Skeletal muscle tissue (tissue), 4 donors: Measurements from ENCODE around the gene ACAN. TPM values are rescaled to one million over a fixed set of nuclear protein-coding genes. Genes with fewer than 3 reads are reported as not detected.

Experiments used
- H3K27ac ChIP-seq: one replicate; pipeline ENCODE4 v1.7.0; 2013; ENCODE audit warnings: mild to moderate bottlenecking, low read depth, low read length, inconsistent platforms
- H3K27me3 ChIP-seq, 3 donors: one replicate each; pipeline ENCODE4 v1.7.0; 2013; ENCODE audit warnings: low read length in 3 of 3; ENCODE audit not compliant: control insufficient read depth in 3 of 3, insufficient read depth in 3 of 3
- H3K36me3 ChIP-seq, 3 donors: one replicate each; pipeline ENCODE4 v1.7.0; 2013; ENCODE audit warnings: low read length in 3 of 3; ENCODE audit not compliant: control insufficient read depth in 3 of 3, insufficient read depth in 3 of 3
- H3K4me1 ChIP-seq, 3 donors: one replicate each; pipeline ENCODE4 v1.7.0; 2013; ENCODE audit warnings: low read length in 3 of 3, mild to moderate bottlenecking in 3 of 3; ENCODE audit not compliant: control insufficient read depth in 3 of 3, insufficient read depth in 3 of 3
- H3K4me3 ChIP-seq, 3 donors: one replicate each; pipeline ENCODE4 v1.7.0; 2013; ENCODE audit warnings: low read length in 3 of 3
- H3K9ac ChIP-seq, 3 donors: one replicate each; pipeline ENCODE4 v1.7.0; 2013; ENCODE audit warnings: low read length in 3 of 3, mild to moderate bottlenecking in 3 of 3, moderate library complexity in 2 of 3, low read depth in 1 of 3
- H3K9me3 ChIP-seq, 3 donors: one replicate each; pipeline ENCODE4 v1.7.0; 2013; ENCODE audit warnings: low read length in 3 of 3; ENCODE audit not compliant: control insufficient read depth in 3 of 3
- total RNA-seq: library from RNA; depleted of rRNA; stranded (reverse); fragments of >200 nt; gene quantifications from one replicate; pipeline ENCODE4 v1.2.3, GENCODE V29; 2014
- donor health status: Osteomylitis.

The ACAN gene
- total RNA-seq, 1 donor from 2014 or later: 13.6 TPM

DNA sequence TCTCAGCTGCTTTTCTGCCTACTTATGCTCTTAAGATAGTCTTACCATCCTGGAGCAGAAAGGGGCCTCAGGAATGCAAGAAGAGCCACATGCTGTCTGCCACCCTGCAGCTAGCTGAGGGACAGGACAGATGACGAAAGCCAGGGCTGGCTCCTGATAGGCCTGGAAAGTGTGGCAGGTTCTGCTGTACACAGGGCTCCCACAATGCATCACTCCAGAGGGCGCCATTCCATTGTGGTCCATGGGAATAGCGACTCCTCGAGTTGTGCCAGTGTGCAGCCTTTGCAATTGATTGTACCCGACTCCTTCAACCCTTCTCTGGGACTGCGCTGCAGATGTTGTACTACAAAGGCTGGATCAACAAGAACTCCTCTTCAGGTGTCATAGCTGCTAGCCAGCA lies 11.2 kb downstream of the ACAN start:
- H3K27ac ChIP-seq: no peak overlapping the region
- no peaks in the 10 kb centered on the region for H3K9me3 ChIP-seq
- no peaks in the 10 kb centered on the region for H3K4me1 ChIP-seq
- H3K4me3 ChIP-seq: no peak overlapping the region
- no peak overlapping the region for H3K9ac ChIP-seq
- peaks cover 0 to 24% (median 3%) of the 10 kb centered on the region in 3 donors for H3K27me3 ChIP-seq
- H3K36me3 ChIP-seq: no peaks in the 10 kb centered on the region

DNA sequence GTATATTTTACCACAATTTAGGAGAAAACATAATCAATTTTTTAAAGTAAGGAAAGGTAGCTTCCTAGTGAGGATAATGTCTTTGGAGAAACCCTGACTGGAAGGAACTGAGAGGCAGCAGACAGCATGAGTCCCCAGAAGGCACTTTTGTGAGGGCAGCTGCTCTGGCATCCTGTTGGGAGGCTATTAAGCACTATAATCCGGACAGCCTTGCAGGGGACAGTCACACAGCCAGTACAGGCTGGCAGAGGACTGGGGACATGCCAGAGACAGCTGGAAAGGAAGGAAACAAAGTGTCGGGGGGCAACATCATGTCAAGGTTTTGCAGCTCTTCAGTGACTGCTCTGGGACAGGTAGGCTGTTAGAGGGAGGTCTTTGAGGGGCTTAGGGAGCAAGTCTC lies 15.7 kb downstream of the ACAN start:
- no peaks in the 10 kb centered on the region for H3K4me1 ChIP-seq
- no peaks in the 10 kb centered on the region for H3K36me3 ChIP-seq
- H3K9me3 ChIP-seq: no peaks in the 10 kb centered on the region
- H3K9ac ChIP-seq: no peak overlapping the region
- no peak overlapping the region for H3K27ac ChIP-seq
- no peak overlapping the region for H3K4me3 ChIP-seq
- H3K27me3 ChIP-seq: peaks cover 0 to 18% (median 9%) of the 10 kb centered on the region in 3 donors

GRCh38 chr15:88821993-88822392 lies 18.8 kb downstream of the ACAN start:
- H3K4me3 ChIP-seq: no peak overlapping the region
- H3K36me3 ChIP-seq: no peaks in the 10 kb centered on the region
- no peaks in the 10 kb centered on the region for H3K9me3 ChIP-seq
- no peak overlapping the region for H3K27ac ChIP-seq
- no peaks in the 10 kb centered on the region for H3K4me1 ChIP-seq
- H3K9ac ChIP-seq: no peak overlapping the region
- H3K27me3 ChIP-seq: peaks cover 0 to 15% (median 7%) of the 10 kb centered on the region in 3 donors

DNA sequence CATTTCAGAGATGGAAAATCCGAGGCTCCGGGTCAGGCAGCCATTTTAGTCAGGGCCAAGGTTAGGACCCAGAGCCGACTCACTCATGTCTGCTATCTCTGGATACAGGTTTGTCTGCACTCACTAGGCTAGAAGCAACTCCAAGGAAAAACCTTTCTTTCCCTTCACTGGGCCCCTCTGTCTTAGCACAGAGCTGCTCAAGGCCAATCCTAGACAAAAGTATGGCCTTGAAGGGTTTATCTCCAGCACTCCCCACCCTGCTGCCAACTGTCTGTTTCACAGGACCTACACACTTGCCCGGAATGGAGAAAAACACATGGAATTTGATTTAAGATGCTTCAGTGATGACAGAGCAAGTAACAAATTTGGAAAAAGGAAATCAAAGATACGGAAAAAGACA lies 25.6 kb downstream of the ACAN start:
- H3K4me3 ChIP-seq: no peak overlapping the region
- H3K36me3 ChIP-seq: no peaks in the 10 kb centered on the region
- H3K9me3 ChIP-seq: no peaks in the 10 kb centered on the region
- no peak overlapping the region for H3K27ac ChIP-seq
- H3K9ac ChIP-seq: no peak overlapping the region
- H3K4me1 ChIP-seq: no peaks in the 10 kb centered on the region
- H3K27me3 ChIP-seq: no peaks in the 10 kb centered on the region

DNA sequence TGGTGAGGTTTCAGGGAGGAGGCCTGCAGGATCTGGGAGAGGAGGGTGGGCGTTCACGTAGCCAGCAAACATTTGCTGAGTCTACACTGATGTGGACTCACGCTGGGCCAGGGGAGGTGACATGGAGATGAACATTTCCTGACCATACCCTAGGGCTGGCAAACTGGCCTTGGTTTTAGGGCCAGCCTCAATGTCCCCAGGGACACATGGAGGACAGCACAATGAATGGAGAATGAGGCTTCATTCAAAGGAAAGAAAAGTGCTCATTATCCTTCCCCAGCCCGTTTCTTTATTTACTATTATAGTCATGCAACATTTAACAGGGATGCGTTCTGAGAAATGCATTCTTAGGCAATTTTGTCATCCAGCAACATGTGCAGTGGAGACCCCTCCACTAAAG lies 26.8 kb downstream of the ACAN start:
- H3K27ac ChIP-seq: no peak overlapping the region
- no peak overlapping the region for H3K9ac ChIP-seq

DNA sequence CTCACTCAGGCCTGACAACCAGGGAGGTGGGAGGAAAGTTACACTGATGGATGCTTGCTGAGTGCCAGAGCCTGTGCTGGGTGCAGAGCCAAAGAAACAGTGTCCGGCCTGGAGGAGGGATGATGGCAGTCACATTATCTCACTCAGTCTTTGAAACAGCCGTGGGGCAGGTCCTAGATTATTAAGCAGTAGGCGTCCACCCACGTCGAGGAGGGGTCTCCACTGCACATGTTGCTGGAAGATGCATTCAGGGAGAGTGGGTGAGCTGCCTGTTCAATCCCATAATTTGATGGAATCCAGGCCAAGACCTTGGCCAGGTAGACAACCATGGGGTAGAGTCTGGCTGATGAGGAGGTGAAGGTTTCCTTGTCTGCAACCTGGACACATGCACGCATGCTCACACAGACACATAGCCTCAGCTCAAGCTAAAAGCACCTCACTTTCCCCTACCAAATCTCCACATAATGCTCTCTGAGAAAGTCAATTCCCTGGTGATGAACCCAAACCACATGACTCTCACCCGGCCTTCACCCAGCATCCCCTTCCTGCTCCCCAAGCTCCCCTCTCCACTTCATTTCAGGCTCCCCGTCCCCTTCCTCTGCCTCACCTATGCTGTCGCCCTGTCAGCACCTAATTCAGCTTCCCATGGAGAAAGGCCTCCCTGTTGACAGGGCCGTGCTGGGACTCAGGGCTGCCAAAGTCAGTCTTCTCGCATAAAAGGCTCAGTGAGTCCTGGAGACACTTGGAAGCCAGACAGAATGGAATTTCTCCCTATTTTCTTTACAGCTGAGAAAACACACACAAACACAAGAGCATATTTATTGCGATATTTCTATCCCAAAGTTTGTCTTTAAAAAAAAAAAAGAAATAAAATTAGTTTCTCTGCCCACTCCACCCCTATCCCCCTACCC lies 29.8 kb downstream of the ACAN start:
- Histone ChIP-seq H3K4me3 (no peak overlapping the region), H3K27ac (no peak overlapping the region), H3K9ac (no peak overlapping the region), H3K27me3 (no peaks in the 10 kb centered on the region), H3K36me3 (no peaks in the 10 kb centered on the region), H3K9me3 (no peaks in the 10 kb centered on the region), H3K4me1 (no peaks in the 10 kb centered on the region)

More for the DNA sequence above, 26.8 kb downstream of the ACAN start:
- Histone ChIP-seq H3K4me1 (no peaks in the 10 kb centered on the region), H3K36me3 (no peaks in the 10 kb centered on the region), H3K4me3 (no peak overlapping the region), H3K9me3 (no peaks in the 10 kb centered on the region), H3K27me3 (no peaks in the 10 kb centered on the region)

DNA sequence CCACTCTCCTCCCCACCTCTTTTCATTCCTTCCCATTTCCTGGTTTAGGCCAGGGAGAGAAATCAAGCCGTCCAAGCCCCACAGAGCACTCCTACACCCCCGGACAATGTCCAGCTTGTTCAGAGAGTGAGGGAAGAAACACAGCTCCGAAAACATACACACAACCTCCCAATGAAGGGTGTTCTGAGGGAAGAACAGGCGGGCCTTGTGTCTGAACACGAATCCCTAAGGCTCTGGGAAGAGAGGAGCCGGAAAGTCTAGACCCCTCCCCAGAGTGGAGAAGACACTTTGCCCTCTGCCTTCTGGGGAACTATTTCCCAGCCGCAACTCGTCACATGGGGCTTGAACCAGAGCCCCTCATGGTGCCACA lies 30.5 kb downstream of the ACAN start:
- Histone ChIP-seq H3K9ac (no peak overlapping the region), H3K27ac (no peak overlapping the region), H3K4me1 (no peaks in the 10 kb centered on the region), H3K27me3 (peaks cover 0 to 4% (median 0%) of the 10 kb centered on the region in 3 donors), H3K9me3 (no peaks in the 10 kb centered on the region), H3K4me3 (no peak overlapping the region), H3K36me3 (no peaks in the 10 kb centered on the region)

DNA sequence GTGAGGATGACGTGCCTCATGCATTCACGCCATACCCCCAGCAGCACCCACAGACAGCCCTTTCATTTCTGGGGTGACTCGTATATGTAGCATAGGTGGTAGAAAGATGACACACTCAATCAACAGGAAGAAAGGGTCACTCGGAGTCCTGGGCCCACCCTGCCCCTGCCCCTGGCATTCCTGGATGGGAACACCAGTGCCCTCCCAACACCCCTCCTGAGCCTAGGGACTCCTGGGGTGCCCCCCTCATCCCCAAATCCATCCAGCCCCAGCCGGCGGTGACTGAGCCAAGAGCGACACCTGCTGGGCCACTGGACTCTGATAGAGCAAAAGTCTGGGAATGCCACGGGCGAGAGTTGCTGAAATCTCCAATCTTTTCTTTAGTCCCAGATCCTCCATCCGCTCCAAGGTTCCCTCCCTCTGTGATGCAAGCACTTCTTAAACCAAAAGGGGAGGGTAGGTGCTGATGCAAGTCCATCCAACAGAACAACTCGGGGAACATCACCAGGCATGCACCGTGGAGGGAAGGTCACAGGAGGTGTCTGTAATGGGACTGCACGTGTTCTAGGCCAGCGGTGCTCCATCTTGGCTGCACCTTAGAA lies 31.1 kb downstream of the ACAN start:
- Histone ChIP-seq H3K9me3 (no peaks in the 10 kb centered on the region), H3K27me3 (peaks cover 0 to 4% (median 0%) of the 10 kb centered on the region in 3 donors), H3K36me3 (no peaks in the 10 kb centered on the region), H3K27ac (no peak overlapping the region), H3K4me1 (no peaks in the 10 kb centered on the region), H3K9ac (no peak overlapping the region), H3K4me3 (no peak overlapping the region)

GRCh38 chr15:88835119-88835518 lies 31.9 kb downstream of the ACAN start:
- no peak overlapping the region for H3K27ac ChIP-seq
- H3K4me3 ChIP-seq: no peak overlapping the region
- peaks cover 0 to 8% (median 0%) of the 10 kb centered on the region in 3 donors for H3K27me3 ChIP-seq
- H3K36me3 ChIP-seq: no peaks in the 10 kb centered on the region
- H3K9me3 ChIP-seq: no peaks in the 10 kb centered on the region
- no peaks in the 10 kb centered on the region for H3K4me1 ChIP-seq
- no peak overlapping the region for H3K9ac ChIP-seq

- no peak overlapping the region for H3K27ac ChIP-seq
- H3K27me3 ChIP-seq: peaks cover 0 to 8% (median 0%) of the 10 kb centered on the region in 3 donors
- H3K36me3 ChIP-seq: no peaks in the 10 kb centered on the region
- no peak overlapping the region for H3K4me3 ChIP-seq
- H3K9ac ChIP-seq: no peak overlapping the region
- no peaks in the 10 kb centered on the region for H3K9me3 ChIP-seq
- H3K4me1 ChIP-seq: no peaks in the 10 kb centered on the region
Observed at GRCh38 chr15:88835646-88836045, 32.4 kb downstream of the ACAN start.
